SK-N-SH treated with all-trans-retinoic acid at 6 μM for 48 hours (cell line): ENCODE measurements around the gene ICE1.
"Not testable (repeated sequence)": the region's sequence is repeated elsewhere in the genome, so short reads cannot be mapped to it uniquely, and the experiment has no call there.

Experiments
- ATAC-seq: fragments of 200-7000 bp; cut with Tn5 transposase; 3 replicates; pipeline ENCODE4 v1.9.1; 2020; ENCODE audit warnings: mild to moderate bottlenecking, moderate library complexity
- ARNTL ChIP-seq: fragments of 450-650 bp; formaldehyde crosslinking; IDR thresholded peaks from 2 replicates; pipeline ENCODE4 v1.5.0; 2020; ENCODE audit warnings: low read depth, mild to moderate bottlenecking, moderate library complexity, borderline replicate concordance
- BACH2 ChIP-seq: fragments of 250-450 bp; sonication (Bioruptor Pico); IDR thresholded peaks from 2 replicates; pipeline ENCODE4 v1.9.0; 2021; ENCODE audit warnings: mild to moderate bottlenecking, borderline replicate concordance
- CSDC2 ChIP-seq: fragments of 250-450 bp; sonication (Bioruptor Pico); IDR thresholded peaks from 2 replicates; pipeline ENCODE4 v1.5.0; 2020; ENCODE audit warnings: mild to moderate bottlenecking, moderate library complexity
- CSRNP3 ChIP-seq: fragments of 250-450 bp; sonication (Bioruptor Pico); IDR thresholded peaks from 2 replicates; pipeline ENCODE4 v1.5.1; 2021; ENCODE audit warnings: mild to moderate bottlenecking, moderate library complexity
- ESRRG ChIP-seq: fragments of 250-450 bp; sonication (Bioruptor Pico); IDR thresholded peaks from 2 replicates; pipeline ENCODE4 v1.6.1; 2021; ENCODE audit warnings: mild to moderate bottlenecking
- GLIS3 ChIP-seq: fragments of 250-450 bp; sonication (Bioruptor Pico); IDR thresholded peaks from 2 replicates; pipeline ENCODE4 v1.5.0; 2020; ENCODE audit warnings: mild to moderate bottlenecking, moderate library complexity
- ISL1 ChIP-seq: fragments of 250-450 bp; sonication (Bioruptor Pico); IDR thresholded peaks from 2 replicates; pipeline ENCODE4 v2.1.2; 2022; ENCODE audit warnings: mild to moderate bottlenecking, moderate library complexity
- OSR1 ChIP-seq: fragments of 250-450 bp; sonication (Bioruptor Pico); IDR thresholded peaks from 2 replicates; pipeline ENCODE4 v1.8.0; 2022; ENCODE audit warnings: moderate library complexity, mild to moderate bottlenecking, inconsistent platforms
- PATZ1 ChIP-seq: fragments of 250-450 bp; sonication (Bioruptor Pico); IDR thresholded peaks from 2 replicates; pipeline ENCODE4 v1.8.0; 2020; ENCODE audit warnings: mild to moderate bottlenecking, moderate library complexity, borderline replicate concordance
- PPARA ChIP-seq: fragments of 250-450 bp; sonication (Bioruptor Pico); IDR thresholded peaks from 2 replicates; pipeline ENCODE4 v1.5.0; 2020; ENCODE audit warnings: mild to moderate bottlenecking, borderline replicate concordance
- RARB ChIP-seq: fragments of 250-450 bp; sonication (Bioruptor Pico); IDR thresholded peaks from 2 replicates; pipeline ENCODE4 v1.8.0; 2021; ENCODE audit warnings: mild to moderate bottlenecking, moderate library complexity
- SNAI2 ChIP-seq: fragments of 250-450 bp; sonication (Bioruptor Pico); IDR thresholded peaks from 2 replicates; pipeline ENCODE4 v1.5.0; 2020; ENCODE audit warnings: mild to moderate bottlenecking, moderate library complexity
- TOX ChIP-seq: fragments of 250-450 bp; sonication (Bioruptor Pico); IDR thresholded peaks from 2 replicates; pipeline ENCODE4 v1.8.0; 2021; ENCODE audit warnings: mild to moderate bottlenecking, moderate library complexity, borderline replicate concordance
- ZC3H10 ChIP-seq: fragments of 250-450 bp; sonication (Bioruptor Pico); IDR thresholded peaks from 2 replicates; pipeline ENCODE4 v1.5.1; 2021; ENCODE audit warnings: mild to moderate bottlenecking, moderate library complexity
- ZFP3 ChIP-seq: fragments of 250-450 bp; sonication (Bioruptor Pico); IDR thresholded peaks from 2 replicates; pipeline ENCODE4 v1.5.0; 2020; ENCODE audit warnings: mild to moderate bottlenecking, moderate library complexity
- ZFP30 ChIP-seq: fragments of 450-650 bp; formaldehyde crosslinking; IDR thresholded peaks from 2 replicates; pipeline ENCODE4 v1.5.0; 2022; ENCODE audit warnings: mild to moderate bottlenecking, moderate library complexity
- ZNF565 ChIP-seq: fragments of 450-650 bp; formaldehyde crosslinking; conservative IDR thresholded peaks from 2 replicates; pipeline ENCODE4 v1.5.0; 2020; ENCODE audit warnings: low read depth, mild to moderate bottlenecking, moderate library complexity
- ZNF70 ChIP-seq: fragments of 450-650 bp; formaldehyde crosslinking; IDR thresholded peaks from 2 replicates; pipeline ENCODE4 v1.5.0; 2020; ENCODE audit warnings: mild to moderate bottlenecking, moderate library complexity
- TF ChIP-seq, protein P1 (sequence below): fragments of 250-450 bp; sonication (Bioruptor Pico); IDR thresholded peaks from 2 replicates; pipeline ENCODE4 v1.5.1; 2020; ENCODE audit warnings: low read depth, mild to moderate bottlenecking, moderate library complexity
- TF ChIP-seq, protein P2 (sequence below): fragments of 250-450 bp; sonication (Bioruptor Pico); IDR thresholded peaks from 2 replicates; pipeline ENCODE4 v1.8.0; 2021; ENCODE audit warnings: low read depth, mild to moderate bottlenecking, moderate library complexity, borderline replicate concordance

Gene ICE1

GRCh38 chr5:5475975-5476374 lies 53.5 kb downstream of the ICE1 start:
- no peak for ATAC-seq
- TF ChIP-seq CSRNP3 (no peak), ZFP30 (no peak), OSR1 (CRISPR knock-in tag) (no peak), ZFP3 (no peak)

DNA sequence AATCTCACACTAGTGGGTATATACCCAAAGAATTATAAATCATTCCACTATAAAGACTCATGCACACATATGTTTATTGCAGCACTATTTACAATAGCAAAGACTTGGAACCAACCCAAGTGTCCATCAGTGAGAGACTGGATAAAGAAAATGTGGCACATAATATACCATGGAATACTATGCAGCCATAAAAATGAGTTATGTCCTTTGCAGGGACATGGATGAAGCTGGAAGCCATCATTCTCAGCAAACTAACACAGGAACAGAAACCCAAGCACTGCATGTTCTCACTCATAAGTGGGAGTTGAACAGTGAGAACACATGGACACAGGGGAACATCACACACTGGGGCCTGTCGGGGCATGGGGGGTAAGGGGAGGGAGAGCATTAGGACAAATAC lies 57.1 kb downstream of the ICE1 start:
- ATAC-seq = not testable (repeated sequence)

DNA sequence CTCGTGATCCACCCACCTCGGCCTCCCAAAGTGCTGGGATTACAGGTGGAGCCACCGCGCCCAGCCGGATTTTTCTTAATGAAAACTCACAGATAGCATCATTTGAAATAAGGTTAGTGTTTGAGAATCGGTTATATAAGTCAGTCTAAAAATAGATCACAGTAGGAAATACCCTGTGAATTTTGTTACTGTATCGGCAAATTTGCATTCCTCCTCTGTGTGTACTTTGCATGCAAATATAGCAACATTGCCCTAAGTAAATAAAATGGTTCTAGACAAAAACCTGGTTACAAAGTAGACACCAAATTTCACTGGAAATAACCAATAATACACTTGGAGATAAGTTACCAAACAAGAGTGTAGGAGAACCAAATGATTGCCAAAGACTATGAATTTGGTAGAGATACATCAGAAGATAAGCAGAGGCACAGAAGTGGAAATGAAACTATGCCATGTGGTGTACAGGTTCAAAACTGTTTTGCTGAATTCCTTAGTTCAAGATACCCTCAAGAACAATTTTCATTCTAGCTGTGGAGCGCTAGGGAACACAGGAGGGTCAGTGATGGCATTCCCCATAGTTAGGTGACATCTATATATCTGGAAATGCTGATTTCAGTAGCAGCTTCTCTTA lies 58.1 kb downstream of the ICE1 start:
- TF ChIP-seq CSRNP3 (no peak), GLIS3 (CRISPR knock-in tag) (no peak), ZNF565 (CRISPR knock-in tag) (no peak), RARB (CRISPR knock-in tag) (no peak), ESRRG (CRISPR knock-in tag) (no peak), ARNTL (CRISPR knock-in tag) (no peak), ZC3H10 (CRISPR knock-in tag) (no peak)
- ATAC-seq = no peak

GRCh38 chr5:5481206-5481605 lies 58.7 kb downstream of the ICE1 start:
- ATAC-seq = no peak
- TF ChIP-seq RARB (CRISPR knock-in tag) (no peak), ZNF70 (CRISPR knock-in tag) (no peak), ISL1 (no peak)
- TF ChIP-seq, protein P1, sequence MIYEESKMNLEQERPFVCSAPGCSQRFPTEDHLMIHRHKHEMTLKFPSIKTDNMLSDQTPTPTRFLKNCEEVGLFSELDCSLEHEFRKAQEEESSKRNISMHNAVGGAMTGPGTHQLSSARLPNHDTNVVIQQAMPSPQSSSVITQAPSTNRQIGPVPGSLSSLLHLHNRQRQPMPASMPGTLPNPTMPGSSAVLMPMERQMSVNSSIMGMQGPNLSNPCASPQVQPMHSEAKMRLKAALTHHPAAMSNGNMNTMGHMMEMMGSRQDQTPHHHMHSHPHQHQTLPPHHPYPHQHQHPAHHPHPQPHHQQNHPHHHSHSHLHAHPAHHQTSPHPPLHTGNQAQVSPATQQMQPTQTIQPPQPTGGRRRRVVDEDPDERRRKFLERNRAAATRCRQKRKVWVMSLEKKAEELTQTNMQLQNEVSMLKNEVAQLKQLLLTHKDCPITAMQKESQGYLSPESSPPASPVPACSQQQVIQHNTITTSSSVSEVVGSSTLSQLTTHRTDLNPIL (CRISPR knock-in tag) = no peak

GRCh38 chr5:5481633-5482032 lies 59.2 kb downstream of the ICE1 start:
- ATAC-seq = no peak
- TF ChIP-seq OSR1 (CRISPR knock-in tag) (no peak), BACH2 (no peak), PATZ1 (CRISPR knock-in tag) (no peak), ZNF565 (CRISPR knock-in tag) (no peak), GLIS3 (CRISPR knock-in tag) (no peak), SNAI2 (CRISPR knock-in tag) (no peak), ZFP30 (no peak), TOX (CRISPR knock-in tag) (no peak), CSDC2 (CRISPR knock-in tag) (no peak), ESRRG (CRISPR knock-in tag) (no peak), ZFP3 (no peak), RARB (CRISPR knock-in tag) (no peak), ZNF70 (CRISPR knock-in tag) (no peak), ARNTL (CRISPR knock-in tag) (no peak), PPARA (CRISPR knock-in tag) (no peak), ISL1 (no peak)
- TF ChIP-seq, protein P2, sequence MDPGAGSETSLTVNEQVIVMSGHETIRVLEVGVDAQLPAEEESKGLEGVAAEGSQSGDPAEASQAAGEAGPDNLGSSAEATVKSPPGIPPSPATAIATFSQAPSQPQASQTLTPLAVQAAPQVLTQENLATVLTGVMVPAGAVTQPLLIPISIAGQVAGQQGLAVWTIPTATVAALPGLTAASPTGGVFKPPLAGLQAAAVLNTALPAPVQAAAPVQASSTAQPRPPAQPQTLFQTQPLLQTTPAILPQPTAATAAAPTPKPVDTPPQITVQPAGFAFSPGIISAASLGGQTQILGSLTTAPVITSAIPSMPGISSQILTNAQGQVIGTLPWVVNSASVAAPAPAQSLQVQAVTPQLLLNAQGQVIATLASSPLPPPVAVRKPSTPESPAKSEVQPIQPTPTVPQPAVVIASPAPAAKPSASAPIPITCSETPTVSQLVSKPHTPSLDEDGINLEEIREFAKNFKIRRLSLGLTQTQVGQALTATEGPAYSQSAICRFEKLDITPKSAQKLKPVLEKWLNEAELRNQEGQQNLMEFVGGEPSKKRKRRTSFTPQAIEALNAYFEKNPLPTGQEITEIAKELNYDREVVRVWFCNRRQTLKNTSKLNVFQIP (CRISPR knock-in tag) = no peak
- TF ChIP-seq, protein P1 (CRISPR knock-in tag) = no peak
